Peyer's patch (tissue), 4 donors: ENCODE measurements around the gene CYP3A4. TPM values are rescaled to one million over a fixed set of nuclear protein-coding genes. Genes with fewer than 3 reads are reported as not detected.
"Not testable (repeated sequence)": the region's sequence is repeated elsewhere in the genome, so short reads cannot be mapped to it uniquely, and the experiment has no call there.

Experiments used
- DNase-seq, 3 donors: peaks; one replicate each; pipeline ENCODE4 v3.0.0-alpha.2; 2017 to 2019
- H3K27ac ChIP-seq, 4 donors: fragments of 200-600 bp; sonication (generic); one replicate each; pipeline ENCODE4 v1.5.1; 2016 to 2019
- H3K27me3 ChIP-seq, 2 donors: fragments of 200-600 bp; sonication (generic); one replicate each; pipeline ENCODE4 v1.5.1; 2019
- H3K36me3 ChIP-seq, 3 donors: fragments of 200-600 bp; sonication (generic); one replicate each; pipeline ENCODE4 v1.5.1; 2016 to 2019
- H3K4me1 ChIP-seq, 4 donors: fragments of 200-600 bp; sonication (generic); one replicate each; pipeline ENCODE4 v1.5.1; 2016 to 2019
- H3K4me3 ChIP-seq, 4 donors: fragments of 200-600 bp; sonication (generic); 1 replicate in 3 of 4; 2 replicates in 1 of 4; pipeline ENCODE4 v1.5.1; 2016 to 2019; ENCODE audit warnings: mild to moderate bottlenecking in 1 of 4
- H3K9me3 ChIP-seq, 4 donors: fragments of 200-600 bp; sonication (generic); one replicate each; pipeline ENCODE4 v1.5.1; 2016 to 2019; ENCODE audit warnings: mild to moderate bottlenecking in 1 of 4
- POLR2A ChIP-seq, 2 donors: fragments of 450-650 bp; IDR thresholded peaks; one replicate each; pipeline ENCODE4 v1.5.1; 2017; ENCODE audit warnings: antibody characterized with exemption in 2 of 2, mild to moderate bottlenecking in 2 of 2, moderate library complexity in 2 of 2
- total RNA-seq, 4 donors: library from RNA; depleted of rRNA; stranded (reverse); fragments of >200 nt; gene quantifications; one replicate each; pipeline ENCODE4 v1.1.0, GENCODE V29; 2016
- TF ChIP-seq, protein P1 (sequence below), 6 experiments: fragments of 450-650 bp in 4 of 6; fragments of 200-600 bp in 2 of 6; sonication (generic) in 1 of 6; IDR thresholded peaks; one replicate each; pipeline ENCODE4 v1.5.1; 2017 to 2019; ENCODE audit warnings: antibody characterized with exemption in 6 of 6, mild to moderate bottlenecking in 3 of 6, moderate library complexity in 1 of 6

The CYP3A4 gene
- total RNA-seq, 4 donors from 2014 or later: 16.5 to 3,180 (median 690) TPM

- DNase-seq: no peak
- no peaks in the 10 kb centered on the region for H3K4me1 ChIP-seq
- no peaks in the 10 kb centered on the region for H3K27me3 ChIP-seq
- H3K36me3 ChIP-seq: no peaks in the 10 kb centered on the region
- H3K27ac ChIP-seq: no peak overlapping the region
- TF ChIP-seq POLR2A (IDR thresholded peaks at IDR 0.05): no peak
- TF ChIP-seq, protein P1, sequence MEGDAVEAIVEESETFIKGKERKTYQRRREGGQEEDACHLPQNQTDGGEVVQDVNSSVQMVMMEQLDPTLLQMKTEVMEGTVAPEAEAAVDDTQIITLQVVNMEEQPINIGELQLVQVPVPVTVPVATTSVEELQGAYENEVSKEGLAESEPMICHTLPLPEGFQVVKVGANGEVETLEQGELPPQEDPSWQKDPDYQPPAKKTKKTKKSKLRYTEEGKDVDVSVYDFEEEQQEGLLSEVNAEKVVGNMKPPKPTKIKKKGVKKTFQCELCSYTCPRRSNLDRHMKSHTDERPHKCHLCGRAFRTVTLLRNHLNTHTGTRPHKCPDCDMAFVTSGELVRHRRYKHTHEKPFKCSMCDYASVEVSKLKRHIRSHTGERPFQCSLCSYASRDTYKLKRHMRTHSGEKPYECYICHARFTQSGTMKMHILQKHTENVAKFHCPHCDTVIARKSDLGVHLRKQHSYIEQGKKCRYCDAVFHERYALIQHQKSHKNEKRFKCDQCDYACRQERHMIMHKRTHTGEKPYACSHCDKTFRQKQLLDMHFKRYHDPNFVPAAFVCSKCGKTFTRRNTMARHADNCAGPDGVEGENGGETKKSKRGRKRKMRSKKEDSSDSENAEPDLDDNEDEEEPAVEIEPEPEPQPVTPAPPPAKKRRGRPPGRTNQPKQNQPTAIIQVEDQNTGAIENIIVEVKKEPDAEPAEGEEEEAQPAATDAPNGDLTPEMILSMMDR (IDR thresholded peaks at IDR 0.05): no peak
- no peak overlapping the region for H3K4me3 ChIP-seq
- H3K9me3 ChIP-seq: no peaks in the 10 kb centered on the region
Measured at GRCh38 chr7:99742737-99743394, 41.1 kb downstream of the CYP3A4 start.

GRCh38 chr7:99741441-99741795, 42.6 kb downstream of the CYP3A4 start:
- no peaks in the 10 kb centered on the region for H3K27me3 ChIP-seq
- TF ChIP-seq POLR2A (IDR thresholded peaks at IDR 0.05): no peak
- H3K9me3 ChIP-seq: no peaks in the 10 kb centered on the region
- no peak overlapping the region for H3K4me3 ChIP-seq
- no peak overlapping the region for H3K27ac ChIP-seq
- no peak for DNase-seq
- no peaks in the 10 kb centered on the region for H3K4me1 ChIP-seq
- no peaks in the 10 kb centered on the region for H3K36me3 ChIP-seq

GRCh38 chr7:99740573-99741440, 43.2 kb downstream of the CYP3A4 start:
- H3K4me3 ChIP-seq: no peak overlapping the region
- H3K27ac ChIP-seq: no peak overlapping the region
- TF ChIP-seq, protein P1 (IDR thresholded peaks at IDR 0.05): no peak
- TF ChIP-seq POLR2A (IDR thresholded peaks at IDR 0.05): no peak
- no peaks in the 10 kb centered on the region for H3K36me3 ChIP-seq
- H3K27me3 ChIP-seq: no peaks in the 10 kb centered on the region
- no peak for DNase-seq
- H3K4me1 ChIP-seq: no peaks in the 10 kb centered on the region
- H3K9me3 ChIP-seq: no peaks in the 10 kb centered on the region

- H3K36me3 ChIP-seq: no peaks in the 10 kb centered on the region
- H3K9me3 ChIP-seq: no peaks in the 10 kb centered on the region
- H3K27me3 ChIP-seq: no peaks in the 10 kb centered on the region
- DNase-seq: no peak
- H3K4me3 ChIP-seq: no peak overlapping the region
- H3K4me1 ChIP-seq: no peaks in the 10 kb centered on the region
- H3K27ac ChIP-seq: no peak overlapping the region
- no peak for TF ChIP-seq POLR2A (IDR thresholded peaks at IDR 0.05)
Measured at GRCh38 chr7:99739699-99740572, 44.0 kb downstream of the CYP3A4 start.

- Histone ChIP-seq H3K36me3 (no peaks in the 10 kb centered on the region), H3K4me3 (no peak overlapping the region), H3K27ac (no peak overlapping the region), H3K27me3 (no peaks in the 10 kb centered on the region), H3K4me1 (no peaks in the 10 kb centered on the region), H3K9me3 (no peaks in the 10 kb centered on the region)
- TF ChIP-seq POLR2A (IDR thresholded peaks at IDR 0.05): no peak
- TF ChIP-seq, protein P1 (IDR thresholded peaks at IDR 0.05): no peak
- no peak for DNase-seq
Measured at GRCh38 chr7:99737726-99738125, 46.3 kb downstream of the CYP3A4 start.

DNA sequence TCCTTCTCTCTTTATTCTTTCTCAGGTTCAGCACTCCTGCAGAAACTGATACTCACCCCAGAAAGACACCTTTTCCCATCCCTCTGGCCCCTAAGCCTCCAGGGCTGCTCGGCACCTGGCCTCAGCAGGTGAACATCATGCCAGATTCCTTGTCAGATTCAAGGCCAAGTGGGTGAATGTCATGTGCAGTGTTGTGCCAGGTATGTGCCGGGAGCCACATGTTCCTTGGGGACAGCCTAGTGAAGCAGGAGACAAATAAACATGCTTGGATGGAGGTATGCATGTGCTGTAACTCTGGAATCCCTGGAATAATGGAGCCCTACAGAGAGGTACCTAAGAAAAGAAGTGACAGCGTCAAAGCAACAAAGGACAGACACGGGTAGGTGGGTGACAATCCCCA, 47.3 kb downstream of the CYP3A4 start:
- H3K4me3 ChIP-seq, H3K9me3 ChIP-seq, H3K36me3 ChIP-seq, H3K27me3 ChIP-seq, DNase-seq, H3K27ac ChIP-seq, H3K4me1 ChIP-seq: not testable (repeated sequence)

- Histone ChIP-seq H3K36me3 (no peaks in the 10 kb centered on the region), H3K27me3 (no peaks in the 10 kb centered on the region), H3K9me3 (no peaks in the 10 kb centered on the region), H3K27ac (no peak within 1 kb of the TSS), H3K4me3 (no peak within 1 kb of the TSS), H3K4me1 (no peaks in the 10 kb centered on the region)
- no peak for DNase-seq
- TF ChIP-seq, protein P1 (IDR thresholded peaks at IDR 0.05): no peak
- TF ChIP-seq POLR2A (IDR thresholded peaks at IDR 0.05): no peak
Measured at GRCh38 chr7:99734987-99735386, 49.0 kb downstream of the CYP3A4 start, which contains the start of gene CYP3A7. Gene CYP3A7 (minus strand): TSS chr7:99735196. CDS start chr7:99735093, 103 bp downstream.
